Measurements from ENCODE around the gene ADAM33.

DNA sequence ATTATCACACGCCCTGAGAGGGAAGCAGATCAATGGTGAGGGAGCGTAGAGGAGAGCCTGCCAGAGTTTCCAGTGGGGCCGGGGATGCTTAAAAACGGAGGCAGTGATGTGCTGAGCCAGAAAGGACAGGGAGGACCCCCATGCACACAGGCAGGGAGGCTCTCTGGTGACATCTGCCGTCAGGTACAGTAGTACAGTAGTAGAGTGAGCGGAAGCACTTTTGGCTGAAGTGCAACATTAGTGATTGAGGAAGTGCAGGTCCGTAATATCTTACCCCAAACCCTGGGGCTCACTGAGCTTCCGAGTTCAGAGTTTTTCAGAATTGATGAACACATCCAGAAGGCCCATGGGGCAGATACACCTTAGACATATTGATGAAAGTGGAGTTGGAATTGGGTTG, 60.7 kb downstream of the ADAM33 start:
- TF ChIP-seq, protein P1, sequence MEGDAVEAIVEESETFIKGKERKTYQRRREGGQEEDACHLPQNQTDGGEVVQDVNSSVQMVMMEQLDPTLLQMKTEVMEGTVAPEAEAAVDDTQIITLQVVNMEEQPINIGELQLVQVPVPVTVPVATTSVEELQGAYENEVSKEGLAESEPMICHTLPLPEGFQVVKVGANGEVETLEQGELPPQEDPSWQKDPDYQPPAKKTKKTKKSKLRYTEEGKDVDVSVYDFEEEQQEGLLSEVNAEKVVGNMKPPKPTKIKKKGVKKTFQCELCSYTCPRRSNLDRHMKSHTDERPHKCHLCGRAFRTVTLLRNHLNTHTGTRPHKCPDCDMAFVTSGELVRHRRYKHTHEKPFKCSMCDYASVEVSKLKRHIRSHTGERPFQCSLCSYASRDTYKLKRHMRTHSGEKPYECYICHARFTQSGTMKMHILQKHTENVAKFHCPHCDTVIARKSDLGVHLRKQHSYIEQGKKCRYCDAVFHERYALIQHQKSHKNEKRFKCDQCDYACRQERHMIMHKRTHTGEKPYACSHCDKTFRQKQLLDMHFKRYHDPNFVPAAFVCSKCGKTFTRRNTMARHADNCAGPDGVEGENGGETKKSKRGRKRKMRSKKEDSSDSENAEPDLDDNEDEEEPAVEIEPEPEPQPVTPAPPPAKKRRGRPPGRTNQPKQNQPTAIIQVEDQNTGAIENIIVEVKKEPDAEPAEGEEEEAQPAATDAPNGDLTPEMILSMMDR (IDR thresholded peaks at IDR 0.05) = no peak
- TF ChIP-seq POLR2AphosphoS5 (IDR thresholded peaks at IDR 0.05) = no peak
